DMS153 treated with DMSO at 0.1 percent for 48 hours (cell line): ENCODE results near the gene TRPV4.

Source experiments
- DNase-seq: peaks from one replicate; lab custom pipeline; 2025; ENCODE audit not compliant: unreplicated experiment; lab: John Stamatoyannopoulos, UW

The TRPV4 gene

DNA sequence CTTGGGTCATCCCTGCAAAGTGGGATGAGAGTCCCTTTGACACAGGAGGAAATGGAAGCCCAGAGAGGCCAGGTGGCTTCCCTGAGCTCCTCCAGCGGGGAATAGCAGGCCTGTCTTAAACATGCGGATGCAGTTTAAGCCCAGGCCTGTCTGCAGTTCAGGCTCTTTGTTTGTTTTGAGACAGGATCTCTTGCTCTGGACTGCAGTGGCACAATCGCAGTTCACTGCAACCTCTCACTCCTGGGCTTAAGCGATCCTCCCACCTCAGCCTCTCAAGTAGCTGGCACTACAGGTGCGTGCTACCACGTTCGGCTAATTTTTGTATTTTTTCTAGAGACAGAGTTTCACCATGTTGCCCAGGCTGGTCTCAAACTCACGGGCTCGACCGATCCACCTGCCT, 3.5 kb downstream of the TRPV4 start:
- no peak for DNase-seq

DNA sequence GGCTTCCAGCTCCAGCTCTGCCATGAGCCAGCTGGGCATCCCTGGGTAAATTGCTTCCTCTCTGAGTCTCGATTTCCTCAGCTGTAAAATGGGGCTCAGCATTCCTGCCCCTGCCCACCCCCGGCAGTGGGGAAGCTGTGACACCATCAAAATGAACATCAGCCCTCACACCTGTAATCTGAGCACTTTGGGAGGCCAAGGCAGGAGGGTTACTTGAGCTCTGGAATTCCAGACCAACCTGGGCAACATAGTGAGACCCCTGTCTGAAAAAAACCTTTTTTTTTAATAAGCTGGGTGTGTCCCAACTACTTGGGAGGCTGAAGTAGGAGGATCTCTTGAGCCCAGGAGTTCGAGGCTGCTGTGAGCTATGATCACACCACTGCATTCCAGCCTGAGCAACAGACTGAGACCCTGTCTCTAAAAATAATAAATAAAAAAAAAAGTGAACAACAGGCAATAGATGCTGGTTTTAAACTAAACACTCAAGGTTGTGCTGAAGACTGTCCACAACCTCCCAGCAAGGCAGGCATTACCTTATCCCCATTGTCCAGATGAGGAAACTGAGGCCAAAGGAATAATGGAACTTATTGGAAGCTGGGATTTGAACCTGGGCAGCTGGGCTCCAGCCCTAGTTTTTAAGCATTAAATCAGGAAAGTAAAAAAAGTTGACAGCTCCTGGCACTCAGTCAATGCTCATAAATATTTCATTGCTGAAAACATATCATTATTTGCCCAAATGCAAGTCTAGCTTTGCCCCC, 4.3 kb downstream of the TRPV4 start:
- no peak for DNase-seq

DNA sequence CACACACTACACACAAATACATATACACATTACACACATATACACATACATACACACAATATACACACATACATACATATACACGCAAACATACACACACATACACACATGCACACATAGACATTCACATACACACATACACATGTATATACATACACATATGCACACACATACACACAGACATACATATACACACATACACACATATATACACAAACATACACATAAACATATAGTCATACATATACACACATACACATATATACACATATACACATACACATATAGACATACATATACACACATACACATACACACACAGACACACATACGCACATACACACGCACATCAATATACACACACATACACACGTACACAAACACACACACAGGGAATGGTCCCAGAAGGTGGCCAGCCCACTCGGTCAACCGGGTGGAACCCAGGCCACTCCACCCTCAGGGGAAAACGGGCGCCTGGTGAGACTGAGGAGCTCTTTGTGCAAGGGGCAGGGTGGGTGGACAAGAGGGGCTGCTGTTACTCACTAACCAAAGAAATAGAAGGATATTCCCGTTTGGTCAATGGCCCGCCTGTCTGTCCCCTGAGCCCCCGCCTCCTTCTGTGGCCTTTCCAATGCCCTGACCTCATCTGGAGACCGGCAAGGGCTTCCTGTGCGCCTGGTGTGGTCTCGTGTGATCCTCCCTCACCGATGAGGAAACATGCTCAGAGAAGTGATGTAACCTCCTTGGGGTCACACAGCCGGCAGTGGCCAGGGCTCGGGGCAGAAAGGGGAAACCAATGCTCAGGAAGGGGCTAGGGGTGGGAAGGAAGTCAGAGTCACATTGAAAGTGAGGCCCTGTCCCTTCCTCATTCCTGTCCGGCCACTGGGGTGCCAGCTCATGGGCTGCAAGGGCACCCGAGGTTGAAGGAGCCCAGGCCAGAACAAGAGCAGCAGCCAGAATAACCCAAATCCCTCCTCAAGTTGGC, 5.3 kb downstream of the TRPV4 start:
- no peak for DNase-seq

DNA sequence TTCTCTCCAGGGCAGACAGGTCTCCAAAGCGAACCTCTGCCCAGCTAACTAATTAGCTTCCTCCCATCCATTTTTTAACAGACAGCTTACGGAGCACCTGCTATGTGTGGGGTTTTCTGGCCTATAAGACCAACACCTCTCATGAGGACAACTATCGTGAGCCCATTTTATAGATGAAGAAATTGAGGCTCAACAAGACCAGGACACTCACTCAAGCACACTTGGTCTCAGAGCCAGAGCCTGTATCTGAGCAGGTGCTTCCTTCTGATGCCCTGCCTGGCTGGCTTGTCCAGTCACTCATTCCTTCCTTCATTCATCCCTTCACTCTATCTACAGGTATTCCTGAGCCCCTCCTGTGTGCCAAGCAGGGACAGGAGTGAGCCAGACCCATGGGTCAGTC, 6.1 kb downstream of the TRPV4 start:
- no peak for DNase-seq

DNA sequence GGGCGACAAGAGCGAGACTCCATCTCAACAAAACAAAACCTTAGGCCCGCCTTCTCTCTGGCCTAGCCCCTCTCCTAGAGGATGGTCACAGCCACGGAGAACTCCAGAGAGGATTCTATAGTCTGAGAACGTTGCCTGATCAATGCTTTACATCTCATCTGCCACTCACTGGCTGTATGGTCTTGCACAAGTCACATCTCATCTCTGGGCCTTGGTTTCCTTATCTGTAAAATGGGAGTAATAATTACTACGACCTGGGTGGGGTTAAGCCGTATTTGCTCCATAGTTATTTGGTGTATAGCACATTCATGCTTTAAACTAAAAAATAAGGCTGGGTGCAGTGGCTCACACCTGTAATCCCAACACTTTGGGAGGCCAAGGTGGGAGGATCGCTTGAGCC, 8.5 kb downstream of the TRPV4 start:
- DNase-seq = no peak

- no peak for DNase-seq
These were observed 10.2 kb downstream of the TRPV4 start for GRCh38 chr12:109822951-109823411.

- no peak for DNase-seq
These were observed 10.8 kb downstream of the TRPV4 start for GRCh38 chr12:109822416-109822815.

- no peak for DNase-seq
These were observed 11.2 kb downstream of the TRPV4 start for GRCh38 chr12:109821968-109822367.

- peak; percentile 50 for DNase-seq
These were observed 12.3 kb downstream of the TRPV4 start for GRCh38 chr12:109820816-109821381.

DNA sequence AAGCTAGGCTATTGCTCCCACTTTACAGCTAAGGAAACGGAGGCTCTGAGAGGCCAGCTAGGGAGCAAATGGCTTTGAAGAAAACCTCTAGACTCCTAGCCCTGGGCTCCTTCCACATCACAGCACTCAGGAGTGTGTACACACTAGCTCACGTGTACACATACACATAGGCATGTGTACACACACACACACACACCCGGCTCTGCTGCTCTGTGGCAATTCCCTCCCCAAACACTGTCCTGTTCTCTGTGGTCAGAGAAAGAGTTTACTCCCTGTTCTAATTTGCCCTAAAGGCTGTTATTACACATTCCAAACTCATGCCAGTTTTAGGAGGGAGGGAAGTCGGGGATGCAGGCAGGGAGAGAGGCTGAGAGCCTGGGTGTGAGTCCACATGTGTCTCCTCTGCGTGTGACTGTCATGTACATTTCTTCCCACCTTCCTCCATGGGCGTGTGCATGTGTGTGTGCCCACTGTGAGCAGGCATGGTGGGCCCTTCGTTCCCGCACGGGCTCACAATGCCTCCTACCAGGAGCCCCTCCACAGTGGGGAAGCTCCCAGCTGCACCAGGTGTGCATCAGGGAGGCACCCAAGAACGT, 14.2 kb downstream of the TRPV4 start:
- DNase-seq = no peak

DNA sequence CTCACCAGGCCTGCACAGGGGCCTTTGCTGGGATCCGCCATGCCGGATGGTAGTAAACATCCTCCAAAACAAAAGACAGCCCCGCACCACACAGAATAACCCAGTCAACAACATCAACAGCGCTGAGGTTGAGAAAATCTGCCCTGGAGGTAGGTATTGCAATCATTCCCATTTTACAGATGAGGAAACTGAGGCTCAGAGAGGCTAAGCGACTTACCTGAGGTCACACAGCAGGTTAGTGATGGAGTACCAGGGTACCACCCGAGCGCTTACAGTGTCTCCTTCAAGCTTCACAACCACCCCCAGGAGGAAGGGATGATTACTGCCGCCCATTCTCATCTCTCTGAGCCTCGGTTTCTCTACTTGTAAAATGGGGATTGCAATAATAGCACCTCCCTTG, 14.9 kb downstream of the TRPV4 start:
- DNase-seq = no peak

- DNase-seq = no peak
These were observed 15.5 kb downstream of the TRPV4 start for GRCh38 chr12:109817627-109818231.

DNA sequence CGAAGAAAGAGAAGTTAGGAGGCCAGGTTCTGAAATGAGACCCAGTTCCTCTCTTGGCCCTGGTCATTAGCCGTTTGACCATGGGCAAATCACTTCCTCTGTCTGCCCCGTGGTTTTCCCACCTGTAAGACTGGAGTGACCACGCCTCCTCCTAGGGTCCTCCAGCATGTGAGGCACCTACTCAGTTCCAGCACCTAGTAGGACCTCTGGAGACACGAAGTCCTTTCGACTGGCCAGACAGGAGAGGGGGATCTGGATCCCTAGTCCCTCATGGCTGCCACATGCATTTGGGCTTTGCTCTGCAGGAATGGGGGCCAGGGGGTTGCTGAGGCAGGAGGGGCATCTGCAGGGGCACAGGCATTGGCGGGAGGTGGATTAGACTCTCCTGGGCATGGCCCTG, 16.3 kb downstream of the TRPV4 start:
- no peak for DNase-seq

DNA sequence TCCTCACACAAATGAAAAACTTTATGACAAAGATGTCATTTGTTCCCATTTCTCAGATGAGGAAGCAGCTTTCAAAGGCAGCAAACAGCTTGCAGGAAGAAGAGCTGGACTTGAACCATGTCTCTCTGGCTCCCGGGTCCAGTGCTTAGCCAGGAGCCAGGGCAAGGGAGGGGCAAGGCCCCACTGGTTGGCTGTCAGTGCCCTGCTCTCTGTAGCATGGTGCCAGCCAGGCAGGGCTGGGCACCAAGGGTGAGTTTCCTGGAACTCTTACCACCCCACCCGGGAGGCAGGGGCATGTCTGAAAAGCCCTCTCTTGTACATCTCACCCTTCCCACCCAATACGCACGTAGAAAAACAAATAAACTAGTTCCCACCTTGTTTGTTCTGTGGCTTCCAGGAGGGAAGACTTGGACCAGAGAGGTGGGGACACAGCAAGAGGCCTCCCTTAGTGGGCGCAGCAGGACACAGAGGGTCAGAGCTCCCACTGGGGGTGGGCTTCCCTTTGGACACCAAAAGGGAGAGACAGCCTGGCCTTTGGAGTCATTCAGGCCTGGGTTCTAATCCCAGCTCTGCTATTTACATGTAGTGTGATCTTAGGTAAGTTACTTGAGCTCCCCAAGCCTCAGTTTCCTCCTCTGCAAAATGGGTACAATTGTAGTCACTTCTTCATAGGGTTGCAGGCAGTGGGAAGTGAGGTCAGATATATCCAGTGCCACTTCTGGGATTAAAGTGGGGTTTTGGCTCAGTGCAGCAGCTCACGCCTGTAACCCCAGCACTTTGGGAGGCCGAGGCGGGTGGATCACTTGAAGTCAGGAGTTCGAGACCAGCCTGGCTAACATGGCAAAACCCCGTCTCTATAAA, 17.2 kb downstream of the TRPV4 start:
- no peak for DNase-seq

DNA sequence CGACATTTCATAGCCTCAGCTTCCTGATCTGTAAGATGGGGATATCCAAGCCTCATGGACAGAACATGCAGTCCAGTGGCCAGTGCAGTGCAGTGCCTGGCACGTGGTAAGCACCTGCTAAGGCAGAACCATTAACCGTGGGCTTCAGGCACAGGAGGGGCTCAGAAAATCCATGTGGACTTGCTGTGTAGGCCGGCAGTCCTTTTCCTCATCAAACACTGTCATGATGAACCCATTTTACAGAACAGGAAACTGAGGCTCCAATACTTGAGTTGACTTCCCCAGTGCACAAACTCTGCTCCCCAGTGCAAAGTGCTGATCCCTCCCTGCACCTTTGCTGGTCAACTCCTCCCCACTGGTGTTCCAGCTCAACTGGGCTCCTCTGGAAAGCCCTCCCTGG, 18.0 kb downstream of the TRPV4 start:
- no peak for DNase-seq

GRCh38 chr12:109814600-109815150, 18.5 kb downstream of the TRPV4 start:
- no peak for DNase-seq

- DNase-seq = no peak
These were observed 19.3 kb downstream of the TRPV4 start for GRCh38 chr12:109813810-109814416.

- no peak for DNase-seq
These were observed 21.6 kb downstream of the TRPV4 start for GRCh38 chr12:109811624-109811995.

DNA sequence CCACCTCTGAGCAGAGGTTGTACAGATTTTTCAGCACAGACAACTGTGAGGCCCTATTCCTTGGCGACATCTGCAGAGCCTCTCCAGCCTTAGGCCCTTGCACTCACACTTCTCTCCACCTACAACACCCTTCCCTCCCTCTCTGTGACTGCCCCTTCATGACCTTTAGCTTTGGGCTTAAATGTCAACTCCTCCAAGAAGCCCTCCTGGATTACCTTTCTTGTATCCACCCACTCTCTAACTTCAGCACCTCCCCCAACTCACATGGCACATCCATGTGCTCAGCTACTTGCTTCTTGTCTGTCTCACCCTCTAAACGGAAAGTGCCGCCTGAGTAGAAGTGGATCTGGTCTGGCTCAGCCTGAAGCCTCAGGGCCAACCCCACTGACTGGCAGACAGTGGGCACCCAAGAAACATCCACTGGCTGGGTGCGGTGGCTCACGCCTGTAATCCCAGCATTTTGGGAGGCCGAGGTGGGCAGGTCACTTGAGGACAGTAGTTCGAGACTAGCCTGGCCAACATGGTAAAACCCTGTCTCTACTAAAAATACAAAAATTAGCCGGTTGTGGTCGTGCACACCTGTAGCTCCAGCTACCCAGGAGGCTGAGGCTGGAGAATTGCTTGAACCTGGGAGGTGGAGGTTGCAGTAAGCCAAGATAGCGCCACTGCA, 22.1 kb downstream of the TRPV4 start:
- no peak for DNase-seq
